ENCODE results near the gene RASSF5.

GRCh38 chr1:206590025-206590758, 82.9 kb downstream of the RASSF5 start:
- TF ChIP-seq HMGA2 (CRISPR knock-in tag; IDR thresholded peaks at IDR 0.05): no peak
- TF ChIP-seq ZBTB43 (CRISPR knock-in tag; IDR thresholded peaks at IDR 0.05): no peak
- TF ChIP-seq CTCF (IDR thresholded peaks at IDR 0.05): peak; percentile 37; the same call in 1 of the 2 replicates
- TF ChIP-seq JUN (CRISPR knock-in tag; IDR thresholded peaks at IDR 0.05): no peak
- no peak for TF ChIP-seq ZNF138 (CRISPR knock-in tag; conservative IDR thresholded peaks at IDR 0.05)
- TF ChIP-seq OVOL2 (CRISPR knock-in tag; IDR thresholded peaks at IDR 0.05; ENCODE audit: borderline replicate concordance): no peak

Data from WTC11 (cell line).